PC-9 (cell line): Measurements from ENCODE around the gene SPATS2L.

Experiments used
- EZH2 ChIP-seq: fragments of 200-600 bp; sonication (generic); IDR thresholded peaks from 2 replicates; pipeline ENCODE4 v1.8.0; 2017; ENCODE audit warnings: antibody characterized with exemption, low read depth
- TF ChIP-seq, protein P1 (sequence below): fragments of 200-600 bp; sonication (generic); conservative IDR thresholded peaks from 2 replicates; pipeline ENCODE4 v1.6.1; 2017; ENCODE audit warnings: mixed run types, antibody characterized with exemption, mild to moderate bottlenecking, moderate library complexity

DNA sequence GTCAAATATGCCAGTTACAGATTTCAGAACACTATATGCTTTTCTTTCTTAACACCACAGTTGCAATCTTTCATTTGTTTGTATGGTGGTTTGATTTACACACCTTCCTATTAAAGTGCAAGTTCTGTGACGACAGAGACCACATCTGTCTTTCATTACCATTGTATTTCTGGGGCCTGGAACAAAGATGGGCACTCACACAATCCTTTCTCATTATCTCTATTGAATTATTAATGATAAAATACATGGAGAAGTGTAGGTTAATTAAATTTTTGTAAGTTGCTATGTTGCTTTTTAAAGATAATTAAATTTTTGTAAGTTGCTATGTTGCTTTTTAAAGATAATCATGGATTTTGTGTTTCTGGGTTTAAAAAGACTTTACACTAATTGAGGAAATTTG lies 123.5 kb downstream of the SPATS2L start:
- TF ChIP-seq, protein P1, sequence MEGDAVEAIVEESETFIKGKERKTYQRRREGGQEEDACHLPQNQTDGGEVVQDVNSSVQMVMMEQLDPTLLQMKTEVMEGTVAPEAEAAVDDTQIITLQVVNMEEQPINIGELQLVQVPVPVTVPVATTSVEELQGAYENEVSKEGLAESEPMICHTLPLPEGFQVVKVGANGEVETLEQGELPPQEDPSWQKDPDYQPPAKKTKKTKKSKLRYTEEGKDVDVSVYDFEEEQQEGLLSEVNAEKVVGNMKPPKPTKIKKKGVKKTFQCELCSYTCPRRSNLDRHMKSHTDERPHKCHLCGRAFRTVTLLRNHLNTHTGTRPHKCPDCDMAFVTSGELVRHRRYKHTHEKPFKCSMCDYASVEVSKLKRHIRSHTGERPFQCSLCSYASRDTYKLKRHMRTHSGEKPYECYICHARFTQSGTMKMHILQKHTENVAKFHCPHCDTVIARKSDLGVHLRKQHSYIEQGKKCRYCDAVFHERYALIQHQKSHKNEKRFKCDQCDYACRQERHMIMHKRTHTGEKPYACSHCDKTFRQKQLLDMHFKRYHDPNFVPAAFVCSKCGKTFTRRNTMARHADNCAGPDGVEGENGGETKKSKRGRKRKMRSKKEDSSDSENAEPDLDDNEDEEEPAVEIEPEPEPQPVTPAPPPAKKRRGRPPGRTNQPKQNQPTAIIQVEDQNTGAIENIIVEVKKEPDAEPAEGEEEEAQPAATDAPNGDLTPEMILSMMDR, result no peak
- no peak for TF ChIP-seq EZH2
